K562 (cell line): ENCODE measurements around the gene MMP21. TPM values are rescaled to one million over a fixed set of nuclear protein-coding genes. Genes with fewer than 3 reads are reported as not detected.

ENCODE experiments used
- ATF7 ChIP-seq: fragments of 450-650 bp; IDR thresholded peaks from 2 replicates; pipeline ENCODE4 v1.7.1; 2014; ENCODE audit warnings: mild to moderate bottlenecking, moderate library complexity
- BCLAF1 ChIP-seq, 2 experiments: fragments of 450-650 bp in 1 of 2; IDR thresholded peaks; 2 replicates each; pipeline ENCODE4 v1.6.1; 2011 to 2017; ENCODE audit warnings: low read depth in 2 of 2, antibody characterized with exemption in 1 of 2, borderline replicate concordance in 1 of 2, low read length in 1 of 2, mild to moderate bottlenecking in 1 of 2, mixed read lengths in 1 of 2; ENCODE audit not compliant: control insufficient read depth in 1 of 2
- ETS1 ChIP-seq: conservative IDR thresholded peaks from 2 replicates; pipeline ENCODE4 v1.6.1; 2011; ENCODE audit warnings: low read depth, mild to moderate bottlenecking, low read length; ENCODE audit not compliant: control insufficient read depth
- ETV6 ChIP-seq, 3 experiments: fragments of 150-350 bp in 1 of 3; sonication (generic) in 1 of 3; formaldehyde crosslinking in 1 of 3; IDR thresholded peaks; 2 replicates each; pipeline versions ENCODE4 v1.6.1 to v1.8.0; 2014 to 2022; ENCODE audit warnings: borderline replicate concordance in 2 of 3, low read depth in 2 of 3, antibody characterized with exemption in 1 of 3, low read length in 1 of 3, mild to moderate bottlenecking in 1 of 3, missing genetic modification reagents in 1 of 3
- FOXP1 ChIP-seq: sonication (generic); formaldehyde crosslinking; IDR thresholded peaks from 2 replicates; pipeline ENCODE4 v1.8.0; 2022; ENCODE audit warnings: mild to moderate bottlenecking, missing genetic modification reagents
- GABPA ChIP-seq: fragments of 200-800 bp; sonication (Bioruptor generic); conservative IDR thresholded peaks from 2 replicates; pipeline ENCODE4 v1.6.1; 2016; ENCODE audit warnings: low read depth, missing genetic modification characterization, missing compliant biosample characterization
- HMGXB4 ChIP-seq: sonication (generic); formaldehyde crosslinking; IDR thresholded peaks from 2 replicates; pipeline ENCODE4 v1.8.1; 2023; ENCODE audit warnings: mild to moderate bottlenecking, missing genetic modification reagents
- LARP7 ChIP-seq: fragments of 450-650 bp; IDR thresholded peaks from 2 replicates; pipeline ENCODE4 v1.6.1; 2016
- MCM3 ChIP-seq: fragments of 450-650 bp; IDR thresholded peaks from 2 replicates; pipeline ENCODE4 v1.6.1; 2016
- MEIS2 ChIP-seq: fragments of 450-650 bp; IDR thresholded peaks from 2 replicates; pipeline ENCODE4 v1.6.1; 2014; ENCODE audit warnings: mild to moderate bottlenecking; ENCODE audit not compliant: partially characterized antibody
- NFIC ChIP-seq: fragments of 450-650 bp; IDR thresholded peaks from 2 replicates; pipeline ENCODE4 v1.6.1; 2017; ENCODE audit warnings: mild to moderate bottlenecking, inconsistent platforms
- PCBP2 ChIP-seq: fragments of 200-400 bp; formaldehyde crosslinking; IDR thresholded peaks from 2 replicates; pipeline ENCODE4 v1.6.1; 2018; ENCODE audit warnings: low read length, low read depth, mild to moderate bottlenecking, moderate library complexity; ENCODE audit not compliant: poor library complexity, severe bottlenecking
- TRIM24 ChIP-seq, 2 experiments: fragments of 450-650 bp; IDR thresholded peaks; 2 replicates each; pipeline ENCODE4 v1.6.1; 2016
- YBX1 ChIP-seq: fragments of 450-650 bp; IDR thresholded peaks from 2 replicates; pipeline ENCODE4 v1.7.1; 2016; ENCODE audit warnings: mild to moderate bottlenecking
- ZBTB2 ChIP-seq: fragments of 450-650 bp; IDR thresholded peaks from 2 replicates; pipeline ENCODE4 v1.6.1; 2016; ENCODE audit warnings: antibody characterized with exemption
- ZBTB7A ChIP-seq: IDR thresholded peaks from 2 replicates; pipeline ENCODE4 v1.6.1; 2011; ENCODE audit warnings: low read depth, mild to moderate bottlenecking, low read length, moderate library complexity, borderline replicate concordance; ENCODE audit not compliant: control insufficient read depth
- ZBTB9 ChIP-seq: fragments of 450-650 bp; formaldehyde crosslinking; IDR thresholded peaks from 2 replicates; pipeline ENCODE4 v1.4.0; 2020; ENCODE audit warnings: mild to moderate bottlenecking, moderate library complexity
- polyA plus RNA-seq, 8 experiments: library from polyadenylated mRNA; depleted of rRNA in 4 of 8; stranded (reverse) in 5 of 8; unstranded in 3 of 8; fragments of >200 nt; fragmentation: Nextera tagmentation in 2 of 8; fragmentation: Illumina TruSeq in 1 of 8; extraction: Ambion mirVana in 2 of 8; extraction: Trizol in 1 of 8; gene quantifications; 2 replicates each; pipeline versions ENCODE4 v1.2.1 to v1.2.3, GENCODE V29; 2011 to 2014; ENCODE audit warnings: inconsistent platforms in 1 of 8, missing spikeins in 1 of 8
- total RNA-seq, 7 experiments: library from RNA; depleted of rRNA in 6 of 7; stranded (reverse); fragments of >200 nt in 6 of 7; fragmentation: Illumina TruSeq in 2 of 7; extraction: Trizol in 2 of 7; gene quantifications; 2 replicates each; pipeline versions ENCODE4 v1.2.1 to v1.2.3, GENCODE V29; 2011 to 2021; ENCODE audit warnings: low replicate concordance in 1 of 7

MMP21 gene
- total and polyA plus RNA-seq, 9 of the 15 experiments (the other 6 are each of a cell fraction or from before 2014, with no cell fraction given) = not detected

GRCh38 chr10:125822878-125823662 is 47.4 kb upstream of the MMP21 start, which contains the start of the genes BCCIP and UROS (continued):
- TF ChIP-seq BCLAF1 (IDR thresholded peaks at IDR 0.05; ENCODE audit: borderline replicate concordance in 1 of 2, control insufficient read depth in 1 of 2, low read depth in 2 of 2, low read length in 1 of 2) = peak in 1 of 2 experiments; percentile 99; a peak in 2 of 4 replicates
- 0 out of 2 replicates have a peak, but pooled peaks have one; percentile 50 for TF ChIP-seq MCM3
- TF ChIP-seq TRIM24 (IDR thresholded peaks at IDR 0.05) = peak in 1 of 2 experiments; percentile 61; a peak in 2 of 4 replicates
- 0 out of 2 replicates have a peak, but pooled peaks have one; percentile 6 for TF ChIP-seq NFIC
- no peak for TF ChIP-seq PCBP2
- TF ChIP-seq MEIS2 = peak; percentile 77
- TF ChIP-seq ZBTB9 = peak; percentile 95
- peak; percentile 97 for TF ChIP-seq ZBTB2
- TF ChIP-seq ETS1 = no peak
- TF ChIP-seq HMGXB4 = no peak
- TF ChIP-seq LARP7 = peak; percentile 43; the same call in 1 of the 2 replicates
- TF ChIP-seq ATF7 = peak; percentile 100
- no peak for TF ChIP-seq ETV6 (IDR thresholded peaks at IDR 0.05; ENCODE audit: borderline replicate concordance in 1 of 2, low read depth in 2 of 2, low read length in 1 of 2)
- 0 out of 2 replicates have a peak, but pooled peaks have one; percentile 5 for TF ChIP-seq ETV6 (CRISPR knock-in tag; IDR thresholded peaks at IDR 0.05; ENCODE audit: borderline replicate concordance)
- peak; percentile 62; the same call in 1 of the 2 replicates for TF ChIP-seq ZBTB7A
- 0 out of 2 replicates have a peak, but pooled peaks have one; percentile 42 for TF ChIP-seq FOXP1 (CRISPR knock-in tag)
- TF ChIP-seq GABPA (tag) = no peak
- TF ChIP-seq YBX1 = no peak
